Fibroblast of lung (primary cell): ENCODE measurements around the gene PRKAB1. TPM values are rescaled to one million over a fixed set of nuclear protein-coding genes. Genes with fewer than 3 reads are reported as not detected.

Source experiments
- DNase-seq, 2 donors: peaks; one replicate each; pipeline versions ENCODE4 v3.0.0 to v3.0.0-alpha.2; 2010; ENCODE audit warnings: low read depth in 2 of 2
- H2AFZ ChIP-seq: 2 replicates; pipeline ENCODE4 v1.5.1; 2012; ENCODE audit warnings: low read length, control low read depth, inconsistent platforms
- H3K27ac ChIP-seq: 2 replicates; pipeline ENCODE4 v1.5.1; 2011; ENCODE audit warnings: low read length, control low read depth; ENCODE audit not compliant: insufficient read depth
- H3K27me3 ChIP-seq: 2 replicates; pipeline ENCODE4 v1.5.1; 2011; ENCODE audit warnings: mild to moderate bottlenecking, low read length; ENCODE audit not compliant: control insufficient read depth, insufficient read depth
- H3K36me3 ChIP-seq: 2 replicates; pipeline ENCODE4 v1.5.1; 2011; ENCODE audit warnings: low read length; ENCODE audit not compliant: control insufficient read depth, insufficient read depth
- H3K4me1 ChIP-seq: 2 replicates; pipeline ENCODE4 v1.5.1; 2011; ENCODE audit warnings: low read length; ENCODE audit not compliant: control insufficient read depth, insufficient read depth; ENCODE audit errors: extremely low read depth
- H3K4me2 ChIP-seq: 2 replicates; pipeline ENCODE4 v1.5.1; 2011; ENCODE audit warnings: low read length, control low read depth; ENCODE audit not compliant: insufficient read depth; ENCODE audit errors: extremely low read depth
- H3K4me3 ChIP-seq, 4 experiments: fragments of 200-600 bp in 1 of 4; sonication (generic) in 1 of 4; replicated peaks in 1 of 4; 2 replicates each; pipeline ENCODE4 v1.5.1; 2011 to 2016; ENCODE audit warnings: low read length in 4 of 4, low read depth in 3 of 4, mild to moderate bottlenecking in 3 of 4, control low read depth in 2 of 4, inconsistent platforms in 1 of 4, mixed read lengths in 1 of 4; ENCODE audit not compliant: insufficient read depth in 1 of 4; ENCODE audit errors: control extremely low read depth in 1 of 4
- H3K79me2 ChIP-seq: 2 replicates; pipeline ENCODE4 v1.5.1; 2012; ENCODE audit warnings: mild to moderate bottlenecking, low read length, inconsistent platforms; ENCODE audit not compliant: control insufficient read depth, insufficient read depth
- H3K9ac ChIP-seq: 2 replicates; pipeline ENCODE4 v1.5.1; 2011; ENCODE audit warnings: mild to moderate bottlenecking, low read length, control low read depth; ENCODE audit not compliant: insufficient read depth
- H3K9me3 ChIP-seq: 2 replicates; pipeline ENCODE4 v1.5.1; 2012; ENCODE audit warnings: low read depth, low read length; ENCODE audit not compliant: control insufficient read depth, insufficient read depth
- H4K20me1 ChIP-seq: 2 replicates; pipeline ENCODE4 v1.5.1; 2011; ENCODE audit warnings: low read length; ENCODE audit not compliant: control insufficient read depth, insufficient read depth; ENCODE audit errors: extremely low read depth
- EZH2 ChIP-seq: IDR thresholded peaks from 2 replicates; pipeline ENCODE4 v1.5.1; 2012; ENCODE audit warnings: low read length, control low read depth, mild to moderate bottlenecking; ENCODE audit errors: missing control alignments
- polyA plus RNA-seq, 2 donors: library from polyadenylated mRNA; depleted of rRNA in 1 of 2; stranded (reverse) in 1 of 2; unstranded in 1 of 2; fragments of >200 nt; gene quantifications; 2 replicates each; pipeline ENCODE4 v1.2.1, GENCODE V29; 2011 to 2012; ENCODE audit warnings: missing spikeins in 1 of 2
- total RNA-seq: library from RNA; depleted of rRNA; stranded (reverse); fragments of >200 nt; gene quantifications from 2 replicates; pipeline ENCODE4 v1.2.1, GENCODE V29; 2014
- TF ChIP-seq, protein P1 (sequence below), 2 donors: IDR thresholded peaks in 1 of 2; conservative IDR thresholded peaks in 1 of 2; 1 replicate in 1 of 2; 2 replicates in 1 of 2; pipeline ENCODE4 v1.5.1; 2011 to 2012; ENCODE audit warnings: low read length in 2 of 2, control low read depth in 1 of 2, inconsistent platforms in 1 of 2, low read depth in 1 of 2, mild to moderate bottlenecking in 1 of 2

The PRKAB1 gene
- total and polyA plus RNA-seq, 2 donors (not counting 1 experiment from before 2014, with no cell fraction given) = 17.0 to 23.8 TPM

- Histone ChIP-seq H3K4me2 (no peak overlapping the region), H3K9ac (no peak overlapping the region), H3K4me1 (no peaks in the 10 kb centered on the region), H3K36me3 (peaks cover 15% of the 10 kb centered on the region), H2AFZ (no peak overlapping the region), H3K27me3 (no peaks in the 10 kb centered on the region), H3K4me3 (no peak overlapping the region), H3K27ac (no peak overlapping the region), H3K9me3 (no peaks in the 10 kb centered on the region), H4K20me1 (no peaks in the 10 kb centered on the region), H3K79me2 (no peaks in the 10 kb centered on the region)
- TF ChIP-seq, protein P1, sequence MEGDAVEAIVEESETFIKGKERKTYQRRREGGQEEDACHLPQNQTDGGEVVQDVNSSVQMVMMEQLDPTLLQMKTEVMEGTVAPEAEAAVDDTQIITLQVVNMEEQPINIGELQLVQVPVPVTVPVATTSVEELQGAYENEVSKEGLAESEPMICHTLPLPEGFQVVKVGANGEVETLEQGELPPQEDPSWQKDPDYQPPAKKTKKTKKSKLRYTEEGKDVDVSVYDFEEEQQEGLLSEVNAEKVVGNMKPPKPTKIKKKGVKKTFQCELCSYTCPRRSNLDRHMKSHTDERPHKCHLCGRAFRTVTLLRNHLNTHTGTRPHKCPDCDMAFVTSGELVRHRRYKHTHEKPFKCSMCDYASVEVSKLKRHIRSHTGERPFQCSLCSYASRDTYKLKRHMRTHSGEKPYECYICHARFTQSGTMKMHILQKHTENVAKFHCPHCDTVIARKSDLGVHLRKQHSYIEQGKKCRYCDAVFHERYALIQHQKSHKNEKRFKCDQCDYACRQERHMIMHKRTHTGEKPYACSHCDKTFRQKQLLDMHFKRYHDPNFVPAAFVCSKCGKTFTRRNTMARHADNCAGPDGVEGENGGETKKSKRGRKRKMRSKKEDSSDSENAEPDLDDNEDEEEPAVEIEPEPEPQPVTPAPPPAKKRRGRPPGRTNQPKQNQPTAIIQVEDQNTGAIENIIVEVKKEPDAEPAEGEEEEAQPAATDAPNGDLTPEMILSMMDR (conservative IDR thresholded peaks at IDR 0.05 in 1 of 2, IDR thresholded peaks at IDR 0.05 in 1 of 2; ENCODE audit: low read depth in 1 of 2, low read length in 2 of 2) = no peak
- TF ChIP-seq EZH2 = no peak
- no peak for DNase-seq
These were observed 14.1 kb downstream of the PRKAB1 start for GRCh38 chr12:119681728-119682638.

DNA sequence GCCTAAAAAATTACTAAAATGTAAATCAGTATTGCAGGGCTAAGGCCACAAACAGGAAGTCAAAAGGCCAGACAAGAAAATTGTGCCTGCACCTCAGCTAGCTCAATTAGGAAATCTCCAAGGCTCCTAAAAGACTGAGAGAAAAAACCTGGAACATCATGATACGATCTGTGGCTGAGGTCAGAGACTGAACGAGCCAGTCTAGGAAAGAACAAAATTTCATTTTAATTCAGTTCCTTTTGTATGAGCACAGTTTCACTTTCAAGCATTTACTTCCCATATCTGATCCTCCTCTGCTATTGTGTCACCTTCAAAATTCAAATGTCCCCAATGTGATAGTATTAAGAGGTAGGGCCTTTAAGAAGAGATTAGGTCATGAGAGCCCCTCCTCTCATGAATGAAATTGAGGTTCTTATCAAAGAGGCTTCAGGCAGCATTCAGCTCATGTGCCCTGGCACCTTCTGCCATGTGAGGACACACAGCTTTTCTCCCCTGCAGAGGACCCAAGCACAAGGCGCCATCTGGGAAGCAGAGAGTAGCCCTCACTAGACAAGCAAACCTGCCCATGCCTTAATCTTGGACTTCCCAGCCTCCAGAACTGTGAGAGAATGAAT is 14.8 kb downstream of the PRKAB1 start:
- no peak overlapping the region for H3K4me2 ChIP-seq
- H3K27ac ChIP-seq = no peak overlapping the region
- H3K79me2 ChIP-seq = no peaks in the 10 kb centered on the region
- H3K27me3 ChIP-seq = no peaks in the 10 kb centered on the region
- no peak overlapping the region for H3K9ac ChIP-seq
- H2AFZ ChIP-seq = no peak overlapping the region
- DNase-seq = no peak
- H4K20me1 ChIP-seq = no peaks in the 10 kb centered on the region
- H3K4me3 ChIP-seq = no peak overlapping the region
- no peaks in the 10 kb centered on the region for H3K4me1 ChIP-seq
- no peak for TF ChIP-seq EZH2
- TF ChIP-seq, protein P1 (conservative IDR thresholded peaks at IDR 0.05 in 1 of 2, IDR thresholded peaks at IDR 0.05 in 1 of 2; ENCODE audit: low read depth in 1 of 2, low read length in 2 of 2) = no peak
- H3K36me3 ChIP-seq = peaks cover 14% of the 10 kb centered on the region
- H3K9me3 ChIP-seq = no peaks in the 10 kb centered on the region

GRCh38 chr12:119683413-119683812 is 15.5 kb downstream of the PRKAB1 start:
- Histone ChIP-seq H3K36me3 (peaks cover 19% of the 10 kb centered on the region), H3K9ac (no peak overlapping the region), H3K27ac (no peak overlapping the region), H3K79me2 (no peaks in the 10 kb centered on the region), H3K4me2 (no peak overlapping the region), H2AFZ (no peak overlapping the region), H3K27me3 (no peaks in the 10 kb centered on the region), H3K4me3 (no peak overlapping the region), H3K4me1 (no peaks in the 10 kb centered on the region), H3K9me3 (no peaks in the 10 kb centered on the region), H4K20me1 (no peaks in the 10 kb centered on the region)
- peak; percentile 33 to 49 for DNase-seq
- no peak for TF ChIP-seq EZH2
- TF ChIP-seq, protein P1 (conservative IDR thresholded peaks at IDR 0.05 in 1 of 2, IDR thresholded peaks at IDR 0.05 in 1 of 2; ENCODE audit: low read depth in 1 of 2, low read length in 2 of 2) = no peak
